ENCODE data around the gene TEN1. TPM values are rescaled to one million over a fixed set of nuclear protein-coding genes. Genes with fewer than 3 reads are reported as not detected.
"Not testable (repeated sequence)": the region's sequence is repeated elsewhere in the genome, so short reads cannot be mapped to it uniquely, and the experiment has no call there.

The TEN1 gene, protein sequence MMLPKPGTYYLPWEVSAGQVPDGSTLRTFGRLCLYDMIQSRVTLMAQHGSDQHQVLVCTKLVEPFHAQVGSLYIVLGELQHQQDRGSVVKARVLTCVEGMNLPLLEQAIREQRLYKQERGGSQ
- 4.9 TPM for total RNA-seq

DNA sequence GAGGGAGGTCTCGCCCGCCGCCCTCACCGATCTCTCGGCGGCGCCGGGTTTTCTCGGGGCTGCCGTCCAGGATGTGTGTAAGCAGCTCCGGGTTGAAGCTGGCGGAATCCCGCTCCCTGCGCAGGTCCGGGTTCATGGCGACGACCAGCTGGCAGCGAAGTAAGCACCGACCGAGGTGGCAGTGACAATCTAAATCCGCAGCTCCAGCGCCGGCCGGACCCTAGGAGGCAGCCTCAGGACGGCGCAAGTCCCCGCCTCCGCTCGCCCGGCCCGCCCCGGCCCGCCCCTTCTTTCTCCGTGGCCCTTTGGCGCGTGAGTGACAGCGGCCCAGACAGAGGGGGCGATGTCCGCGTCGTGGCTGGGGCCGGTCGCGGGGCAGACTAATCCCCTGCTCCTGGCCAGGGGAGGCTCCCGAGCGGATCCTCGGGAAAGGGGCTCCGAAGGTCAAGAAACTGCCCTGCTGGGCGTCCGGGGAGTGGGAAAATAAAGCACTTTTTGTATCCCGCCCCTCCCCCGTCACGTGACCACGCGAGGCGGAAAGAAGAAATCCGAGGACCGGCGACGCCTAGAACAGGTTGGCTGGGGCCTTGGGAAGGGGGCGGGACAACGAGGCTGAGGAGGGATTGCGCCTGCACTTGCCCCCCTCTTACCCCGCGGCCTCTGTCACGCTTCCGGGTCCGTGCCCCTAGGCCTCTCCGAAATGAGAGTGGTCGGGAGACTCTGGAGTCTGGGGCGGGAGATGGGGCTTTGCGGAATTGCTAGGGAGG is at the start of gene TEN1, which contains the start of gene ACOX1:
TEN1 (plus strand) TSS at position 303 of the 767 bp plus-strand sequence. CDS start 6,953 bp downstream, outside the sequence.
ACOX1 (minus strand) TSS at position 229 of the 767 bp plus-strand sequence; CDS start at position 136, 93 bp downstream.
- peak; percentile 81 to 88 for DNase-seq (ENCODE audit: low spot score in 2 of 2)

DNA sequence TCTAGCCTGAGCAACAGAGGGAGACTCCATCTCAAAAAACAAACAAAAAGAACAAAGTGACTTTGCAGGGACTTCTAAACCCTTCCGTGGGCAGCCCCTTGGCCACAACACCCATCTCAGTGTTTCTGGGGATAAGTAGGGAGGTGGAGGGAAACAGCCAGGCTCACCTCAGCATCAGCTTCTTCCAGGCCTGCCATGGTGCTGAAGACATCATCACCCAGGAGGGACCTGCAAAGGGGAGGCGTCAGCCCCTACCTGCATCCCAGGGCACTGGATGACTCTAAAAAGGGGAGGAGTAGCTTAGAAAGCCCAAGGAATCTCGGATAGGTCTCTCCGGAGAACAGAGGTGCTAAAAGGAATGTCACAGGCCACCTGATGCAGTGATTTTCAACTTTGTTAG is 48.0 kb upstream of the TEN1 start:
- no peak for FAIRE-seq
- DNase-seq (ENCODE audit: low spot score in 2 of 2) = no peak

More for the DNA sequence above, at the start of gene TEN1, which contains the start of gene ACOX1:
- FAIRE-seq = no peak

DNA sequence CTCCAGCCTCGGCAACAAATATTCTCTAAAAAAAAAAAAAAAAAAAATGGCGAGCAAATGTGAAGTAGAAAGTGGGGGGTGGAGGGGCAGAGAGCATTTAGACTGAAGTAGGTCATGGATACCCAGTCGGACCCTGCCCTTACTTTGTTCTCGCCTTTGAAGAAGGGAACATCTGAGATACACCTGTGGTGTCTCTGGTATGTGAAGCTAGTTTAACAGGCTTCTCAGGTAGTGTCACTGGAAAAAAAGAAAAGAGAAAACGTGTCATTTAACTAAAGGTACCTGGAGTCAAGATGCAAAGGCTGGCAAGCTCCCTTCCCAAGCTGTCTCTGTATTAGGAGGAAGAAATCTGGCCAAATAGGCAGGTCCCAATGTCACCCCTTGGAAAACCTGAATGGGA is 46.2 kb upstream of the TEN1 start:
- DNase-seq (ENCODE audit: low spot score in 2 of 2) = no peak
- no peak for FAIRE-seq

DNA sequence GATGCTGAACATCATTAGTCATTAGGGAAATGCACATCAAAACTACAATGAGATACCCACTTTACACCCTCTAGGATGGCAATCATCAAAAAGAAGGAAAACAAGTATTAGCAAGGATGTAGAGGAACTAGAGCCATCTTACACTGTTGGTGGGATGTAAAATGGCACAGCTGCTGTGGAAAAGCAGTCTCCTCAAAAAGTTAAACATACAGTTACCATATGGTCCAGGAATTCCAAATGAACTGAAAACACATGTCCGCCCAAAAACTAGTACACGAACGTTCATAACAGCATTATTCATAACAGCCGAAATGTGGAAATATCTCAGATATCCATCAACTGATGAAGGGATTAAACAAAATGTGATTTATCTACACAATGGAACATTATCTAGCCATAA is 45.2 kb upstream of the TEN1 start:
- no peak for DNase-seq (ENCODE audit: low spot score in 2 of 2)
- no peak for FAIRE-seq

DNA sequence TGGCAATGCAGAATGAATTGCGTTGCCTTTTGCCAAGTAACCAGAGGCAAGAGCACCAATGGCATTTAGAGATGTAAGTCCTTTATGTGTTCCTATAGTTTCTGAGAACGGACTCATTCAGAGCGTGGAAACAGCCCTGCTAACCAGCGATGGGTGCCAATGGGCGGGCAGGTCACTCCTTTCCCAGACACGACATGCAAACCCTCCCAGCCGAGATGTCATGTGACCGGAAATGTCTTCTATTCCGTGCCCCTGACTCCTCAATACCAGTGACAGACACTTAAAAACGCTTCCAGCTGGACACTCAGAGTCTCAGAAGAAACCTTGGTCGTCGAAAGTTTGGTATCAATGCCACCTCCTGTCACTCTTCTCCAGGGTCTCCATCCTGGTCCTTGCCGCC is 41.4 kb upstream of the TEN1 start:
- DNase-seq (ENCODE audit: low spot score in 2 of 2) (no peak), FAIRE-seq (no peak)

DNA sequence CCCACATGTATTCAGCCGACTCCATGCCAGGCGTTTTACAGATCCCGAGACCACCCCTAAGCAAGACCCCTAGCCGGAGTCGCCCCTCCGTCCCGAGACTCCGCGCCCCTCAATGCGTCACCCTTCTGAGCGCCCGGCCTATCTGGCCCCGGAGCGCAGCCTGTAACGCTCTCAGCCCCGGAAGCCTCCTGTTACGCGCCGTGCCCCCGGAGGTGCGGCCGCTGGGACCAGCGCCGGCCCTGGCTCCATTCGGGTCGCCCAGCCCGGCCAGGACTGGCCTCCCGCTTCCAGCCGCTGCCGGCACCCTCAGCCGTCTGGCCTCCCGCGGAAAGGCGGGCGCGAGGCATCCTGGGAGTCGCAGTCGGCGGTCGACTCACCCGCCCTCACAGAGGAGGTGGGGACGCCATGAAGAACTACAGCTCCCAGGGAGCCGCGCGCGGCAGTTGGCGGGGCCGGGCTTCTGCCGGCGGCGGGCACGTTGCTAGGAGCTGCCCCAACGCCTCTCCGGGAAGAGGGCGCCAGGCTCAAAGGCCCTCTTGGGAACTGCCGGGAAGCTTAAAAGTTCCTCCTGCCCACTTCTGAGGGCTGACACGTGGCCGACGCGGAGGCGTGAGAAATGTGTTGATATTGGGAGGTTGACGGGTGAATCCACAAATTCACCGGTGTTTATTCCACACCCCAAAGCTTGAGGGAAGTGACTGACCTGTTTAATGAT is 38.2 kb upstream of the TEN1 start, which contains the start of gene FBF1:
FBF1 (minus strand) TSS at position 316 of the 715 bp plus-strand sequence. CDS start 2,893 bp downstream, outside the sequence.
- DNase-seq (ENCODE audit: low spot score in 2 of 2) (peak; percentile 98 to 99), FAIRE-seq (no peak)

DNA sequence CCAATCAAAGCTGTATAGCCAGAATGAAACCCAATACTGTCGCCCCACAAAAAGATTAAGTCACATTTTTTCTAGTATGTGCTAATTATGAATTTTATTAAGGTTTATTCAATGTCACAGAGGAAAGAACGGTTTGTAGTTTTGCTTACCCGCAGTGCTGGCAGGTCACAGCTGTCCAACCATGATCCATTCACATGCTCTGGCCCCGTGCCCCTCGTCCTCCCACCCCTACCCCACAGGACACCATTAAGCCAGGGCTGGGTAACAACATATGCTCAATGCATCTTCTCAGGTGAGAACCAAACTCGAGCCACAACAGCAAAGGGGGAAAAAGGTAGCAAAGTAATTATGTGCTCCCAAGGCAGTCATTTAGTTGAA is 37.6 kb upstream of the TEN1 start:
- no peak for DNase-seq (ENCODE audit: low spot score in 2 of 2)
- FAIRE-seq = no peak

DNA sequence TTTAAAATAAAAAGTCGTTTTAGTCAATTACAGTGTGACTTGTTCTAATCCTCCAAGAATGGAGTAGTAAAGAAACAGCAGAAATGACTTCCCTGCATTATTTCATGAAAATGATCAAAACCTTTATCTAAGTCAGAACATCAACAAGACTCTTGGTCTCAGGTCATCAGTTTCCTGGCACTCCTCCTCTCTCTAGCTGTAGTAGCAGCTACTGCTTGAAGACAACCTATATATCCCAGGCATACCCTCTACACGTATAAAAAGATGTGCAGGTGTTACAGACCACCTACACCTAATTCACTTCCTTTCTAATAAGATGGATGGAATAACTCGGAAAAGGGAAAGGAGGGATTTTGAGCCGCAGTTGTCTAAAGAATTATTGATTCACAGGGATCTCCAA is 36.6 kb upstream of the TEN1 start:
- FAIRE-seq (no peak), DNase-seq (ENCODE audit: low spot score in 2 of 2) (no peak)

DNA sequence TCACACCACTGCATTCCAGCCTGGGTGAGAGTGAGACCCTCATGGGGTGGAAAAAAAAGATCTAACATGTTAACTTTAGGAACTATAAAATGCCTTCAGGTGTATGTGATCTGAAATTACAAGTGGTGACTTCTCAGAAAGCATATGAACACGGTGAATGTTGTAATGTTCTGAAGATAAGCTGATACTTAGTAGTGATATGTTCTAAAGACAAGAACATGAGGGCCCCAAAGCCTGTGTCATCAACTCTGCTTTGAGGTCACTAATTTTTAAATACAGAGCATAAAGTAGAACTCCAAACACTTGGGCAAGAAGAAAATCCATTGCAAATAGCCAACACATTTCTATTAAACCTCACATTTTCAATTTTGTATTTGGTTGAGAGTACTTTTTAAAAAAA is 35.5 kb upstream of the TEN1 start:
- no peak for FAIRE-seq

DNA sequence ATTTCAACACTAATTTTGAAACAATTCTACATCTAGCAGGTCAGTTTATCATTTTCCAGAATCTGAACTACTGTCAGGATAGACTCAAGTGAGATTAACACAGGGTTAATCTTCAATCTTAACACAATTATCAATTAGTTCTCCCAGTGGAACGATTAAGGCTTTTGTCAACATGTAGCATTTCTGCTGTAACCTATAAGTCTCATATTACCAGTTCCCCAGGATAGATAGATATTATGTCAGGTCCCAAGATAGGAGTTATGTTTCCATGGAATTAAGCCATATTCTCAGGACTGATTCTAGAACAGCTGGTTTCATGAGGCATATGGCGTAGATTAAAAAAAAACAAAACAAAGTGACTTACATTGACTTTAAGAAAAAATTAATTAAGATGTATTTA is 33.8 kb upstream of the TEN1 start:
- FAIRE-seq = no peak
- DNase-seq (ENCODE audit: low spot score in 2 of 2) = no peak

More for the DNA sequence above, 35.5 kb upstream of the TEN1 start:
- no peak for DNase-seq (ENCODE audit: low spot score in 2 of 2)

DNA sequence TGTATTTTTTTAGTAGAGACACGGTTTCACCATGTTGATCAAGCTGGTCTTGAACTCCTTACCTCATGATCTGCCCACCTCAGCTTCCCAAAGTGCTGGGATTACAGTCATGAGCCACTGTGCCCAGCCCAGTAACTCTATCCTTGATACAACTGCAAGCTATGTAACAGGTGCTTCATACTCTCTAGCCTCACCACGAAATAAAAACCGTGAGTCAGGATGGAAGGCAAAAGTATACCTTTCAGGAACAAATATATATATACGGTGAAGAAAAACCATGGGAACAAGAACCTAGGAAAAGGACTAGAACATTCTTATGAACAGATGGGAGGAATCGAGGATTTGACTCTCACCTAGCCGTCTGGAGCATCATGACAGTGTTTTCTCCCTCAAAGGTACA is 28.6 kb upstream of the TEN1 start:
- FAIRE-seq (no peak), DNase-seq (ENCODE audit: low spot score in 2 of 2) (no peak)

DNA sequence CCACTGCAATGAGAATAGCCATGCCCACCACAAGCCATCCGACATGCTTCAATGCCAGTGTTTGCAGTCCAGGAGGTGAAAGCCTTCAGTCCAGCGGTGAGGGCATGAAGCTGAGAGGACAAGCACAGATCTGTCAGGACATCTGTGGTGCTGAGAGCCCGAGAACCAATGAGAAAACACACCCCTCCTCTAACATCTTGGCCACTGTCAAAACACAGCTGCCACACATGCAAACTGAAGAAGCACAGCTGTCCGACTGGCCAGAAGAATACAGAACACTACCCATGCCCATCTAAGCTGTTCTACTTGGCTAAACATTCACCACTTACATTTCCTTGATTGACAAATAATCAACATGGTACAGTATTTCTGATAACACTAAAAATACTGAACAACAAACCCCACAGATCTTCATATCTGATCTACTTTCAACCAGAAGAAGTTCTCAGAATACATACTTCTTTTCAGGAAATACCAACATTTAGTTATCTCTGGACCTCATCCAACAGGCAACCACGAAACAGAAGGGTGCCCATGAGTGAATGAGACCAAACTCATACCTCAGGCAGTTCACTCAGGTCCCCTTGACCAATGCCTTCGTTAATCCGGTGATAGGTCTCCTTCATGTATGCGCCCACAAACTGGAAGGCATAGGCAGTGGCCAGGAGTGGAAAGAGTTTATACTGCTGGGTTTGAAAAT is 28.0 kb upstream of the TEN1 start:
- FAIRE-seq (no peak), DNase-seq (ENCODE audit: low spot score in 2 of 2) (no peak)

DNA sequence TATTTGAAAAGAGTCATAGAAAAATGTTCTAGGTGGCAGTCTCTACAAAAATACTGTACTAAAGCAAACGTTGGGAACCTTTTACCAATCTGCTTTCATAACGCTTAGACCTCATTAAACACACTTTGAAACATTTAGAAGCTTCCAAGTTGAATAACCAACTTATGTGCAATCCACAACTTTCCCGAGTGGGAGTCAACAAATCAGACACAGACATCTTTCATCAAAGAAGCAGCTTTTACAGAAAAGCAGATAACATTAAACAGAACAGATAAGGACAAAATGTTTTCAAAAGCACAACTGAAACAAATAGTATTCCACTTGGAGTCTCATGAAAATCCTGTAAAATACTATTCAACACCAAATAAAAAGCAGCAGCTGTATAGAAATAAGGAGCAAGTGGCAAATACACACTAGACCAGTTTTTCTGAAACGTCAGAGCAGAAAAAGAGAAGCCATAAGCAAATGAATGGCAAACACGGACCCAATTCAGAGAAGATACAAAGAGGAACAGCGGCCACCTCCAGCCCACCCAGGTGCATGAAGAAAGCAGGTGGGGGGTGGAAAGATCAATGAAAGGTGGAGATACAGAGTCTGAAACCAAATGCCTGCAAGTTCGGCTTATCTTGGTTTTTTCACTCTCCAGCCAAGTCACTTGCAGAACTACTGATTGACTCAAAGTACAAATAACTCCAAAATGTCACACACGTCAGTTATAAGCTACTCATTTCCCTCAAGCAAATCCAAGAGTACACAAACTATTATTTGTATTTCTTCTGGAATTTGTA is 19.8 kb upstream of the TEN1 start:
- FAIRE-seq (no peak), DNase-seq (ENCODE audit: low spot score in 2 of 2) (no peak)

DNA sequence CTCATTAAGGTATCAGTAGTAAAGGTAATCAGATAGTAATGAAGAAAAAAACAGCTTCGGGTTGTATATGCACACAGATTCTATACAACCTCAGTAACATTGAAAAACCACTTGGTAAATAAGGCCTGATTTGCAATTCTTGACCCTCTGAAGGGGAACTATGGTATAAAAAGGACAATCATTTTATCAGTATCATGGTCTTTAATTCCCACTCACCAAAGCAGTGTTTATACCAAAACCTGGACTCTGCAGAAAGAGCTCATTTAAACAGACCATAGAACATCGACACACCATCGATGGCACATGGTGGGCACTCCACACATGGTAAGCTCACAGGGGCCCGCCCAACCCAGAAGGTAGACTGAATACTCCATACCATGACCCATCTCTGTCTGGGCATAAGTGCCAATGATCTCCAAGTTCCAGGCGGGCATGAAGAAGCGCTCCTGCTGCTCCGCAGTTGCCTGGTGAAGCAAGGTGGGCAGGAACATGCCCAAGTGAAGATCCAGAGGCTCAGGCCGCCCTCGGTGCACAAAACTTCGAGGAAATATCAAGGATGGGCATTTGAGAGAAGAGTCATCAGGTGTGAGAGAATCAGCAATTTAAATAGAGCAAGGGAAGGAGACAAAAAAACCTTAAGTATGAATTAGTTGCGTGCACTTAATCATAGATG is 19.1 kb upstream of the TEN1 start:
- FAIRE-seq (no peak), DNase-seq (ENCODE audit: low spot score in 2 of 2) (no peak)

DNA sequence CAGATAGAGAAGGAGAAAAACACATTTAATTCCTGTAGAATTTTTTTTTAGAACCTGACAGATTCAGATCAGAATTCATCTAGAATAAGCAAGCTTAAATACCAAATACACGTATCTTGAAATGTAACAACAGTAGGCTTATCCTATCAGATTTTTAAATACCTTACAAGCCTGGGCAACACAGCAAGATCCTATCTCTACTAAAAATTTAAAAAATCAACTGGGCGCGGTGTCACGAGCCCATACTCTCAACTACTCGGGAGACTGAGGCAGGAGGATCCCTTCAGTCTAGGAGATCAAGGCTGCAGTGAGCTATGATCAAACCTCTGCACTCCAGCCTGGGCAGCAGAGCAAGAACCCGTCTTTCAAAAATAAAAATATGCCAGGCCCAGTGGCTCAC is 13.6 kb upstream of the TEN1 start:
- FAIRE-seq = no peak
- DNase-seq (ENCODE audit: low spot score in 2 of 2) = no peak

DNA sequence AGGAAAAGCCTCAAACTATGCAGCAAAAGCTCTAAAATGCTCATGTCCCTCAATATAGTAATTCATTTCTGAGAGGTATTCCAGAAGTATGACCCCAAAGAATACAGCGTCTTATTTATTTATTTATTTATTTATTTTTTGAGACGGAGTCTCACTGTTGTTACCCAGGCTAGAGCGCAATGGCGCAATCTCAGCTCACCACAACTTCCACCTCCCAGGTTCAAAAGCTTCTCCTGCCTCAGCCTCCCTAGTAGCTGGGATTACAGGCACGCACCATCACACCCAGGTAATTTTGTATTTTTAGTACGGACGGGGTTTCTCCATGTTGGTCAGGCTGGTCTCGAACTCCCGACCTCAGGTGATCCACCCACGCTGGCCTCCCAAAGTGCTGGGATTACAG is 10.0 kb upstream of the TEN1 start:
- not testable (repeated sequence) for FAIRE-seq

DNA sequence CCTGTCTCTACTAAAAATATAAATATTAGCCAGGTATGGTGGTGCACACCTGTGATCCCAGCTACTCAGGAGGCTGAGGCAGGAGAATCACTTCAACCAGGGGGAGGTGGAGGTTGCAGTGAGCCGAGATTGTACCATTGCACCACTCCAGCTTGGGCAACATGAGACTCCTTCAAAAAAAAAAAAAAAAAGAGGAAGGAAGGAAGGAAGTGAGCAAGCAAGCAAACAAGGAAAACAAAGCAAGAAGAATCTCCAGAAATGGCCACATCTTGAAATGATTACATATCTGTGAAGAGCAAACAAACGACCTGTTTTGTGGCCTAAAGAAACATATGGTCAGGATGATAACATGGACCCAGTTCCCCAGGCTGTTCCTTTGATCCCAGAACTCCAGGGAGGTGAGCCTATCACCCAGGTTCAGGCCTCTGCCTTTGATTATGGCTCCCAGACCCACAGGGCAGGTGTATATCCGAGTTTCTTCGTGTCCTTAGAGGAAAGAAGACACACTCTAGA is 9.0 kb upstream of the TEN1 start:
- no peak for DNase-seq (ENCODE audit: low spot score in 2 of 2)
- no peak for FAIRE-seq

More for the DNA sequence above, 10.0 kb upstream of the TEN1 start:
- not testable (repeated sequence) for DNase-seq (ENCODE audit: low spot score in 2 of 2)

DNA sequence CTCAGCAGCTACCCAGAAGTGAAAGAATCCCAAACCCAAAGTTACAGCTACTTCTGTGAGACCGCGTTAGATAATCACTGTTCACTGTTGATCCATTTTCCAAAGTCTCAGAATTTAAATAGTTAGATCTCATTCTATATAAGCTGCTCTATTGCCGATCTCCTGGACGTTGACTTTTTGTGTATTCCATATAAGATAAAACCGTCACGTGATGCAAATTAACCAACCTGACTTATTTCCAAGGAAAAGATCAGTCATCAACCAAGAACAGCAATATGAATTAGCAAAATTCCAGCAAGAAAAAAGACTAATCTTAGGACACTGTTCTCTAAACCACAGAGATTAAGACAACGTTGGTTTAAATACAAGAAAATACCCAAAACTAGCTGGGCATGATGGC is 8.4 kb upstream of the TEN1 start:
- DNase-seq (ENCODE audit: low spot score in 2 of 2) (no peak), FAIRE-seq (no peak)

DNA sequence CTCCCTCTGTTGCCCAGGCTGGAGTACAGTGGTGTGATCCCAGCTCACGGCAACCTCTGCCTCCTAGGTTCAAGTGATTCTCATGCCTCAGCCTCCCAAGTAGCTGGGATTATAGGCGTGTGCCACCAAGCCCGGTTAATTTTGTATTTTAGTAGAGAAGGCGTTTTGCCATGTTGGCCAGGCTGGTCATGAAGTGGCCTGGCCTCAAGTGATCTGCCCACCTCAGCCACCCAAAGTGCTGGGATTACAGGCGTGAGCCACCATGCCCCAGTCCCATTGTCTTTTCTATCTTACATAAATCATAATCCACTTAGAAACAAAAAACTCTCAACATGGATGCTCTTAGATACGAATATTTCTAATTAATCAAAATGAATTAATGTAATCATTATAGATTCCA is 3.9 kb upstream of the TEN1 start:
- DNase-seq (ENCODE audit: low spot score in 2 of 2); FAIRE-seq: not testable (repeated sequence)

Measured in frontal cortex (tissue), 4 donors.